ENCODE measurements around the gene OCSTAMP. TPM values are rescaled to one million over a fixed set of nuclear protein-coding genes. Genes with fewer than 3 reads are reported as not detected.

The OCSTAMP gene
- total and polyA plus RNA-seq, 10 of the 15 experiments (the other 5 are each of a cell fraction or from before 2014, with no cell fraction given) = 0.09 to 0.46 (median 0.22) TPM; not detected in 2

- no peaks in the 10 kb centered on the region; a peak in 2 of 4 replicates for H3K27me3 ChIP-seq (replicated peaks in 1 of 2; ENCODE audit: control insufficient read depth in 2 of 2, insufficient read depth in 2 of 2, low read length in 1 of 2)
- no peaks in the 10 kb centered on the region; the same call in 1 of the 2 replicates for H4K20me1 ChIP-seq (ENCODE audit: control insufficient read depth, insufficient read depth)
- SMC1A ChIA-PET (ENCODE audit: uncharacterized antibody, unreplicated experiment) = interaction anchor here (1.2 to 8.3 kb wide), 5 partner anchors 20 to 157 kb away, joined by 3 to 43 read pairs (median 8); partner anchors contain the start of gene OCSTAMP
- in situ Hi-C loops (cut with MboI) (loop anchor here (5.0 kb wide), 1 partner anchor 158 kb away; no protein-coding TSS in a partner anchor), intact Hi-C loops (cut with micrococcal nuclease; ENCODE audit: unreplicated experiment) (no loop called here)
- H3K79me2 ChIP-seq (ENCODE audit: control insufficient read depth, insufficient read depth, low read length) = no peaks in the 10 kb centered on the region
- FAIRE-seq = no peak
- H3K4me3 ChIP-seq = no peak overlapping the region
- no peak for DNase-seq (ENCODE audit: low read depth, low spot score)
- CTCF ChIA-PET = interaction anchor here (0.7 to 9.0 kb wide), 7 partner anchors 10 to 161 kb away, joined by 3 to 114 read pairs (median 3); partner anchors contain the start of gene TP53RK
- no peak for ATAC-seq
- no peak overlapping the region for H3K4me2 ChIP-seq (ENCODE audit: control insufficient read depth, insufficient read depth)
- no peaks in the 10 kb centered on the region for H3K36me3 ChIP-seq (ENCODE audit: control insufficient read depth in 2 of 2, insufficient read depth in 2 of 2, low read length in 1 of 2)
- no peak overlapping the region for H2AFZ ChIP-seq (ENCODE audit: control insufficient read depth, low read depth, low read length)
- TF ChIP-seq REST (IDR thresholded peaks at IDR 0.05; ENCODE audit: low read depth, low read length) = peak; percentile 93
- TF ChIP-seq, protein P1, sequence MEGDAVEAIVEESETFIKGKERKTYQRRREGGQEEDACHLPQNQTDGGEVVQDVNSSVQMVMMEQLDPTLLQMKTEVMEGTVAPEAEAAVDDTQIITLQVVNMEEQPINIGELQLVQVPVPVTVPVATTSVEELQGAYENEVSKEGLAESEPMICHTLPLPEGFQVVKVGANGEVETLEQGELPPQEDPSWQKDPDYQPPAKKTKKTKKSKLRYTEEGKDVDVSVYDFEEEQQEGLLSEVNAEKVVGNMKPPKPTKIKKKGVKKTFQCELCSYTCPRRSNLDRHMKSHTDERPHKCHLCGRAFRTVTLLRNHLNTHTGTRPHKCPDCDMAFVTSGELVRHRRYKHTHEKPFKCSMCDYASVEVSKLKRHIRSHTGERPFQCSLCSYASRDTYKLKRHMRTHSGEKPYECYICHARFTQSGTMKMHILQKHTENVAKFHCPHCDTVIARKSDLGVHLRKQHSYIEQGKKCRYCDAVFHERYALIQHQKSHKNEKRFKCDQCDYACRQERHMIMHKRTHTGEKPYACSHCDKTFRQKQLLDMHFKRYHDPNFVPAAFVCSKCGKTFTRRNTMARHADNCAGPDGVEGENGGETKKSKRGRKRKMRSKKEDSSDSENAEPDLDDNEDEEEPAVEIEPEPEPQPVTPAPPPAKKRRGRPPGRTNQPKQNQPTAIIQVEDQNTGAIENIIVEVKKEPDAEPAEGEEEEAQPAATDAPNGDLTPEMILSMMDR (IDR thresholded peaks at IDR 0.05 in 2 of 3, conservative IDR thresholded peaks at IDR 0.05 in 1 of 3; ENCODE audit: control insufficient read depth in 2 of 3, extremely low read depth in 1 of 3, insufficient read depth in 1 of 3, low read depth in 3 of 3, low read length in 3 of 3) = no peak
- H3K9me3 ChIP-seq (replicated peaks; ENCODE audit: control insufficient read depth, insufficient read depth, low read length) = no peaks in the 10 kb centered on the region
- RAD21 ChIA-PET (ENCODE audit: unreplicated experiment) = interaction anchor here (1.9 to 2.9 kb wide), 2 partner anchors 28 to 159 kb away, joined by 4 to 9 read pairs; no protein-coding TSS in a partner anchor
- H3K9ac ChIP-seq (ENCODE audit: control insufficient read depth, insufficient read depth, low read length) = no peak overlapping the region
- BruUV-seq (replicated peaks) = no TSS peak
- POLR2A ChIA-PET = no interaction called here
- no peak overlapping the region for H3K27ac ChIP-seq (ENCODE audit: control insufficient read depth, insufficient read depth)
- 50% methylated on average over 2 of the region's 2 CpGs for WGBS (ENCODE audit: insufficient coverage, insufficient replicate concordance, low lambda C conversion rate, missing lambda C conversion rate)
- H3K4me1 ChIP-seq (ENCODE audit: control insufficient read depth, insufficient read depth, low read length) = no peaks in the 10 kb centered on the region
These were observed 26.6 kb downstream of the OCSTAMP start for GRCh38 chr20:46523696-46524328.
